HepG2 (cell line): ENCODE measurements around the gene KISS1R. TPM values are rescaled to one million over a fixed set of nuclear protein-coding genes. Genes with fewer than 3 reads are reported as not detected.

Experiments used
- ADNP ChIP-seq: sonication (generic); formaldehyde crosslinking; IDR thresholded peaks from 2 replicates; pipeline ENCODE4 v1.4.0; 2020; ENCODE audit warnings: missing genetic modification reagents
- ASH2L ChIP-seq: fragments of 300-600, 200-600 bp; sonication (generic); IDR thresholded peaks from 2 replicates; pipeline ENCODE4 v1.7.0; 2017; ENCODE audit warnings: low read depth, mild to moderate bottlenecking, moderate library complexity, mixed read lengths, low read length; ENCODE audit not compliant: insufficient read length
- CEBPB ChIP-seq: IDR thresholded peaks from 2 replicates; pipeline ENCODE4 v1.6.1; 2011; ENCODE audit warnings: low read depth, low read length, improper control_type of control experiment, borderline replicate concordance
- CEBPG ChIP-seq: IDR thresholded peaks from 2 replicates; pipeline ENCODE4 v1.6.1; 2016
- EEA1 ChIP-seq: sonication (generic); formaldehyde crosslinking; IDR thresholded peaks from 2 replicates; pipeline ENCODE4 v1.5.1; 2020; ENCODE audit warnings: mild to moderate bottlenecking, missing genetic modification reagents, borderline replicate concordance
- GFI1 ChIP-seq: sonication (generic); formaldehyde crosslinking; IDR thresholded peaks from 2 replicates; pipeline ENCODE4 v1.5.0; 2020; ENCODE audit warnings: missing genetic modification reagents, mild to moderate bottlenecking, borderline replicate concordance
- HIVEP1 ChIP-seq: sonication (generic); formaldehyde crosslinking; IDR thresholded peaks from 2 replicates; pipeline ENCODE4 v1.4.0; 2020; ENCODE audit warnings: mild to moderate bottlenecking, missing genetic modification reagents
- HMGA1 ChIP-seq: sonication (generic); formaldehyde crosslinking; conservative IDR thresholded peaks from 2 replicates; pipeline ENCODE4 v1.4.0; 2020; ENCODE audit warnings: missing genetic modification reagents
- NAIF1 ChIP-seq: sonication (generic); formaldehyde crosslinking; IDR thresholded peaks from 2 replicates; pipeline ENCODE4 v1.5.0; 2020; ENCODE audit warnings: mild to moderate bottlenecking, missing genetic modification reagents, borderline replicate concordance
- NBN ChIP-seq: fragments of 450-650 bp; conservative IDR thresholded peaks from 2 replicates; pipeline ENCODE4 v1.6.1; 2017
- NR2F6 ChIP-seq, 2 experiments: IDR thresholded peaks; 2 replicates each; pipeline ENCODE4 v1.6.1; 2016; ENCODE audit warnings: antibody characterized with exemption in 1 of 2, mild to moderate bottlenecking in 1 of 2
- POLR2AphosphoS5 ChIP-seq: IDR thresholded peaks from 2 replicates; pipeline ENCODE4 v1.6.1; 2012; ENCODE audit warnings: low read depth, low read length
- REXO4 ChIP-seq: sonication (generic); formaldehyde crosslinking; IDR thresholded peaks from 2 replicates; pipeline ENCODE4 v1.8.0; 2022; ENCODE audit warnings: missing genetic modification reagents, mild to moderate bottlenecking, borderline replicate concordance
- SP5 ChIP-seq: IDR thresholded peaks from 2 replicates; pipeline ENCODE4 v1.6.1; 2016; ENCODE audit warnings: low read depth, borderline replicate concordance
- YY1 ChIP-seq: IDR thresholded peaks from 2 replicates; pipeline ENCODE4 v1.6.1; 2011; ENCODE audit warnings: low read length, low read depth, moderate library complexity, mild to moderate bottlenecking; ENCODE audit not compliant: insufficient read depth, insufficient replicate concordance
- ZBTB44 ChIP-seq: sonication (generic); formaldehyde crosslinking; IDR thresholded peaks from 2 replicates; pipeline ENCODE4 v1.4.0; 2020; ENCODE audit warnings: missing genetic modification reagents
- ZNF33A ChIP-seq: sonication (generic); formaldehyde crosslinking; IDR thresholded peaks from 2 replicates; pipeline ENCODE4 v1.5.1; 2020; ENCODE audit warnings: missing genetic modification reagents, mild to moderate bottlenecking, moderate library complexity, borderline replicate concordance
- ZNF362 ChIP-seq: sonication (generic); formaldehyde crosslinking; IDR thresholded peaks from 2 replicates; pipeline ENCODE4 v1.4.0; 2020; ENCODE audit warnings: missing genetic modification reagents, mild to moderate bottlenecking, borderline replicate concordance
- ZNF44 ChIP-seq: sonication (generic); formaldehyde crosslinking; IDR thresholded peaks from 2 replicates; pipeline ENCODE4 v1.5.1; 2020; ENCODE audit warnings: mild to moderate bottlenecking, missing genetic modification reagents
- ZNF446 ChIP-seq: sonication (generic); formaldehyde crosslinking; IDR thresholded peaks from 2 replicates; pipeline ENCODE4 v1.5.0; 2020; ENCODE audit warnings: mild to moderate bottlenecking, missing genetic modification reagents
- ZNF644 ChIP-seq: IDR thresholded peaks from 2 replicates; pipeline ENCODE4 v1.6.1; 2016; ENCODE audit warnings: low read depth
- ZNF672 ChIP-seq: sonication (generic); formaldehyde crosslinking; IDR thresholded peaks from 2 replicates; pipeline ENCODE4 v1.8.1; 2022; ENCODE audit warnings: missing genetic modification reagents
- ZNF749 ChIP-seq: sonication (generic); formaldehyde crosslinking; IDR thresholded peaks from 2 replicates; pipeline ENCODE4 v1.8.0; 2022; ENCODE audit warnings: mild to moderate bottlenecking, missing genetic modification reagents, moderate library complexity, borderline replicate concordance
- ZNF776 ChIP-seq: sonication (generic); formaldehyde crosslinking; IDR thresholded peaks from 2 replicates; pipeline ENCODE4 v1.4.0; 2020; ENCODE audit warnings: mild to moderate bottlenecking, missing genetic modification reagents
- ZNF816 ChIP-seq: sonication (generic); formaldehyde crosslinking; IDR thresholded peaks from 2 replicates; pipeline ENCODE4 v1.8.0; 2022; ENCODE audit warnings: missing genetic modification reagents, mild to moderate bottlenecking, borderline replicate concordance
- polyA plus RNA-seq, 8 experiments: library from polyadenylated mRNA; depleted of rRNA in 3 of 8; stranded (reverse) in 7 of 8; unstranded in 1 of 8; fragments of >200 nt; fragmentation: Illumina TruSeq in 4 of 8; extraction: Trizol in 4 of 8; gene quantifications; 2 replicates each; pipeline versions ENCODE4 v1.2.1 to v1.2.3, GENCODE V29; 2011 to 2016; ENCODE audit warnings: low read depth in 4 of 8, missing spikeins in 1 of 8, mixed read lengths in 1 of 8; ENCODE audit not compliant: insufficient read depth in 1 of 8
- total RNA-seq, 5 experiments: library from RNA; depleted of rRNA; stranded (reverse); fragments of >200 nt; fragmentation: Illumina TruSeq; extraction: Trizol; gene quantifications; 2 replicates each; pipeline ENCODE4 v1.2.3, GENCODE V29; 2016; ENCODE audit warnings: low read depth in 1 of 5
- TF ChIP-seq, protein P1 (sequence below): sonication (generic); formaldehyde crosslinking; IDR thresholded peaks from 2 replicates; pipeline ENCODE4 v1.5.0; 2020; ENCODE audit warnings: mild to moderate bottlenecking, missing genetic modification reagents

KISS1R gene
- total and polyA plus RNA-seq, 2 of the 13 experiments (the other 11 are each of a cell fraction or from before 2014, with no cell fraction given), result 1.1 to 10.2 TPM

DNA sequence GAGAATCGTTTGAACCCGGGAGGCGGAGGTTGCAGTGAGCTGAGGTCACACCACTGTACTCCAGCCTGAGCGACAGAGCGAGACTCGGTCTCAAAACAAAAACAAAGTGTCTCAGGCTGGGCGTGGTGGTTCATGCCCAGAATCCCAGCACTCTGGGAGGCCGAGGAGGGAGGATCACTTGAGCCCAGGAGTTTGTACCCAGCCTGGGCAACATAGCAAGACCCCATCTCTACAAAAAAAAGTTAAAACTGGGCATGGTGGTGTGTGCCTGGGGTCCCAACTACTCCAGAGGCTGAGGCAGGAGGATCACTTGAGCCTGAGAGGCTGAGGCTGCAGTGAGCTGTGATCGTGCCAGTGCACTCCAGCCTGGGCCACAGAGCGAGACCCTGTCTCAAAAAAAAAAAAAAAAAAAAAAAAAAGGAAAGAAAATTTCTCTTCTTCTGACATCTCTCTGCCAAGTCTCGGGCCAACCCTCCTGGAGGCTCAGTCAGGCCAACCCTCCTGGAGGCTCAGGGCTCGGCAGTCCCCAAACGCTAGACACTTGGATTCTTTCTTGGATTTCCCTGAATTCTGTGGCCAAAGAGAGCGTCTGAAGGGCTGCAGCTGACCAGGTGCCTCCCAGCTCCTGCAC lies 35.0 kb downstream of the KISS1R start (continued):
- TF ChIP-seq ZNF446 (no peak), ZBTB44 (CRISPR knock-in tag) (no peak), ADNP (CRISPR knock-in tag) (0 out of 2 replicates have a peak, but pooled peaks have one; percentile 31), EEA1 (CRISPR knock-in tag) (0 out of 2 replicates have a peak, but pooled peaks have one; percentile 57), SP5 (CRISPR knock-in tag) (no peak), CEBPG (CRISPR knock-in tag) (no peak), POLR2AphosphoS5 (peak; percentile 19; the same call in 1 of the 2 replicates), NBN (no peak), ZNF749 (CRISPR knock-in tag) (no peak), HMGA1 (no peak), ZNF33A (CRISPR knock-in tag) (no peak), GFI1 (CRISPR knock-in tag) (0 out of 2 replicates have a peak, but pooled peaks have one; percentile 23), HIVEP1 (no peak), CEBPB (no peak), ASH2L (no peak), ZNF816 (no peak), REXO4 (CRISPR knock-in tag) (no peak), ZNF362 (CRISPR knock-in tag) (peak; percentile 85), NR2F6 (IDR thresholded peaks at IDR 0.05) (no peak), NR2F6 (CRISPR knock-in tag; IDR thresholded peaks at IDR 0.05) (no peak), ZNF644 (CRISPR knock-in tag) (no peak), ZNF776 (CRISPR knock-in tag) (no peak), ZNF44 (CRISPR knock-in tag) (0 out of 2 replicates have a peak, but pooled peaks have one; percentile 20), YY1 (no peak), ZNF672 (CRISPR knock-in tag) (no peak), NAIF1 (CRISPR knock-in tag) (0 out of 2 replicates have a peak, but pooled peaks have one; percentile 49)
- TF ChIP-seq, protein P1, sequence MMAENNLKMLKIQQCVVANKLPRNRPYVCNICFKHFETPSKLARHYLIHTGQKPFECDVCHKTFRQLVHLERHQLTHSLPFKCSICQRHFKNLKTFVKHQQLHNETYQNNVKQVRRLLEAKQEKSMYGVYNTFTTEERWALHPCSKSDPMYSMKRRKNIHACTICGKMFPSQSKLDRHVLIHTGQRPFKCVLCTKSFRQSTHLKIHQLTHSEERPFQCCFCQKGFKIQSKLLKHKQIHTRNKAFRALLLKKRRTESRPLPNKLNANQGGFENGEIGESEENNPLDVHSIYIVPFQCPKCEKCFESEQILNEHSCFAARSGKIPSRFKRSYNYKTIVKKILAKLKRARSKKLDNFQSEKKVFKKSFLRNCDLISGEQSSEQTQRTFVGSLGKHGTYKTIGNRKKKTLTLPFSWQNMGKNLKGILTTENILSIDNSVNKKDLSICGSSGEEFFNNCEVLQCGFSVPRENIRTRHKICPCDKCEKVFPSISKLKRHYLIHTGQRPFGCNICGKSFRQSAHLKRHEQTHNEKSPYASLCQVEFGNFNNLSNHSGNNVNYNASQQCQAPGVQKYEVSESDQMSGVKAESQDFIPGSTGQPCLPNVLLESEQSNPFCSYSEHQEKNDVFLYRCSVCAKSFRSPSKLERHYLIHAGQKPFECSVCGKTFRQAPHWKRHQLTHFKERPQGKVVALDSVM (CRISPR knock-in tag), result peak; percentile 94
